Measurements from ENCODE around the gene RBM24.
A peak's percentile ranks its signal among the peaks of the same experiment; 100 is the strongest.

RBM24 gene

GRCh38 chr6:17269840-17270239, 11.3 kb upstream of the RBM24 start:
- Histone ChIP-seq H3K36me3 (ENCODE audit: control insufficient read depth in 1 of 2, insufficient read depth in 2 of 2, low read depth in 1 of 2, low read length in 2 of 2) (no peaks in the 10 kb centered on the region), H4K8ac (ENCODE audit: low read length) (no peak overlapping the region), H2AFZ (ENCODE audit: low read depth, low read length) (no peak overlapping the region), H3K4ac (ENCODE audit: low read depth in 1 of 2, low read length in 2 of 2) (no peak overlapping the region), H2BK15ac (ENCODE audit: low read depth, poor library complexity, severe bottlenecking) (no peak overlapping the region), H3K9ac (ENCODE audit: low read length) (peak overlapping the region; percentile 21), H3K14ac (ENCODE audit: low read length in 2 of 2) (no peak overlapping the region), H3K27ac (ENCODE audit: low read length, poor library complexity, severe bottlenecking) (no peak overlapping the region), H2AK5ac (ENCODE audit: low read length, severe bottlenecking) (no peak overlapping the region), H3K23ac (ENCODE audit: low read length in 2 of 2) (no peak overlapping the region), H3K18ac (ENCODE audit: low read depth in 1 of 2, low read length in 2 of 2) (no peak overlapping the region), H3K4me3 (ENCODE audit: insufficient read depth in 1 of 2, low read depth in 1 of 2, low read length in 2 of 2) (no peak overlapping the region), H2BK120ac (ENCODE audit: low read depth, low read length) (no peak overlapping the region), H2BK5ac (ENCODE audit: low read depth, low read length, poor library complexity, severe bottlenecking) (no peak overlapping the region), H3K27me3 (ENCODE audit: control insufficient read depth in 1 of 2, insufficient read depth in 1 of 2, low read length in 2 of 2) (no peaks in the 10 kb centered on the region), H3K4me1 (ENCODE audit: control insufficient read depth, insufficient read depth, low read depth, low read length) (peaks cover 2% of the 10 kb centered on the region), H2BK12ac (ENCODE audit: low read length in 2 of 2) (no peak overlapping the region), H3K4me2 (ENCODE audit: low read length, poor library complexity, severe bottlenecking) (no peak overlapping the region), H4K91ac (ENCODE audit: low read length) (no peak overlapping the region), H3K9me3 (ENCODE audit: control insufficient read depth, low read length) (no peaks in the 10 kb centered on the region), H3K79me1 (replicated peaks; ENCODE audit: low read length, poor library complexity, severe bottlenecking) (no peaks in the 10 kb centered on the region)
- peak; percentile 19 for DNase-seq
- no CpG with 5 or more reads among the region's 3 CpGs for WGBS

- Histone ChIP-seq H2BK15ac (ENCODE audit: low read depth, poor library complexity, severe bottlenecking) (no peak overlapping the region), H3K18ac (ENCODE audit: low read depth in 1 of 2, low read length in 2 of 2) (no peak overlapping the region), H3K79me1 (replicated peaks; ENCODE audit: low read length, poor library complexity, severe bottlenecking) (no peaks in the 10 kb centered on the region), H3K4ac (ENCODE audit: low read depth in 1 of 2, low read length in 2 of 2) (no peak overlapping the region), H3K27ac (ENCODE audit: low read length, poor library complexity, severe bottlenecking) (no peak overlapping the region), H2AK5ac (ENCODE audit: low read length, severe bottlenecking) (no peak overlapping the region), H2BK12ac (ENCODE audit: low read length in 2 of 2) (no peak overlapping the region), H3K9ac (ENCODE audit: low read length) (no peak overlapping the region), H3K4me2 (ENCODE audit: low read length, poor library complexity, severe bottlenecking) (no peak overlapping the region), H3K4me1 (ENCODE audit: control insufficient read depth, insufficient read depth, low read depth, low read length) (peaks cover 2% of the 10 kb centered on the region), H3K23ac (ENCODE audit: low read length in 2 of 2) (no peak overlapping the region), H3K14ac (ENCODE audit: low read length in 2 of 2) (no peak overlapping the region), H4K91ac (ENCODE audit: low read length) (no peak overlapping the region), H2BK120ac (ENCODE audit: low read depth, low read length) (no peak overlapping the region), H4K8ac (ENCODE audit: low read length) (no peak overlapping the region), H3K36me3 (ENCODE audit: control insufficient read depth in 1 of 2, insufficient read depth in 2 of 2, low read depth in 1 of 2, low read length in 2 of 2) (no peaks in the 10 kb centered on the region), H2BK5ac (ENCODE audit: low read depth, low read length, poor library complexity, severe bottlenecking) (no peak overlapping the region), H3K9me3 (ENCODE audit: control insufficient read depth, low read length) (no peaks in the 10 kb centered on the region), H2AFZ (ENCODE audit: low read depth, low read length) (no peak overlapping the region), H3K4me3 (ENCODE audit: insufficient read depth in 1 of 2, low read depth in 1 of 2, low read length in 2 of 2) (no peak overlapping the region), H3K27me3 (ENCODE audit: control insufficient read depth in 1 of 2, insufficient read depth in 1 of 2, low read length in 2 of 2) (no peaks in the 10 kb centered on the region)
- no peak for DNase-seq
- 93% methylated on average over 2 of the region's 3 CpGs for WGBS
Measured at GRCh38 chr6:17271628-17272027, 9.5 kb upstream of the RBM24 start.

GRCh38 chr6:17276766-17277165, 4.4 kb upstream of the RBM24 start:
- Histone ChIP-seq H3K36me3 (ENCODE audit: control insufficient read depth in 1 of 2, insufficient read depth in 2 of 2, low read depth in 1 of 2, low read length in 2 of 2) (no peaks in the 10 kb centered on the region), H2BK12ac (ENCODE audit: low read length in 2 of 2) (no peak overlapping the region), H3K4me3 (ENCODE audit: insufficient read depth in 1 of 2, low read depth in 1 of 2, low read length in 2 of 2) (no peak overlapping the region), H3K18ac (ENCODE audit: low read depth in 1 of 2, low read length in 2 of 2) (no peak overlapping the region), H3K9me3 (ENCODE audit: control insufficient read depth, low read length) (no peaks in the 10 kb centered on the region), H2AFZ (ENCODE audit: low read depth, low read length) (no peak overlapping the region), H3K27ac (ENCODE audit: low read length, poor library complexity, severe bottlenecking) (no peak overlapping the region), H2AK5ac (ENCODE audit: low read length, severe bottlenecking) (peak overlapping the region; percentile 65), H2BK5ac (ENCODE audit: low read depth, low read length, poor library complexity, severe bottlenecking) (no peak overlapping the region), H2BK15ac (ENCODE audit: low read depth, poor library complexity, severe bottlenecking) (no peak overlapping the region), H3K27me3 (ENCODE audit: control insufficient read depth in 1 of 2, insufficient read depth in 1 of 2, low read length in 2 of 2) (no peaks in the 10 kb centered on the region), H4K8ac (ENCODE audit: low read length) (no peak overlapping the region), H3K14ac (ENCODE audit: low read length in 2 of 2) (no peak overlapping the region), H3K23ac (ENCODE audit: low read length in 2 of 2) (no peak overlapping the region), H4K91ac (ENCODE audit: low read length) (no peak overlapping the region), H3K4ac (ENCODE audit: low read depth in 1 of 2, low read length in 2 of 2) (no peak overlapping the region), H3K4me2 (ENCODE audit: low read length, poor library complexity, severe bottlenecking) (no peak overlapping the region), H3K4me1 (ENCODE audit: control insufficient read depth, insufficient read depth, low read depth, low read length) (peaks cover 8% of the 10 kb centered on the region), H2BK120ac (ENCODE audit: low read depth, low read length) (no peak overlapping the region), H3K9ac (ENCODE audit: low read length) (peak overlapping the region; percentile 27), H3K79me1 (replicated peaks; ENCODE audit: low read length, poor library complexity, severe bottlenecking) (peaks cover 4% of the 10 kb centered on the region)
- 79% methylated on average over 3 of the region's 3 CpGs for WGBS
- peak; percentile 38 for DNase-seq

- Histone ChIP-seq H3K27me3 (ENCODE audit: control insufficient read depth in 1 of 2, insufficient read depth in 1 of 2, low read length in 2 of 2) (no peaks in the 10 kb centered on the region), H2BK120ac (ENCODE audit: low read depth, low read length) (no peak overlapping the region), H3K18ac (ENCODE audit: low read depth in 1 of 2, low read length in 2 of 2) (no peak overlapping the region), H3K79me1 (replicated peaks; ENCODE audit: low read length, poor library complexity, severe bottlenecking) (peaks cover 8% of the 10 kb centered on the region), H3K36me3 (ENCODE audit: control insufficient read depth in 1 of 2, insufficient read depth in 2 of 2, low read depth in 1 of 2, low read length in 2 of 2) (no peaks in the 10 kb centered on the region), H3K4me1 (ENCODE audit: control insufficient read depth, insufficient read depth, low read depth, low read length) (peaks cover 8% of the 10 kb centered on the region), H3K23ac (ENCODE audit: low read length in 2 of 2) (no peak overlapping the region), H3K27ac (ENCODE audit: low read length, poor library complexity, severe bottlenecking) (no peak overlapping the region), H4K8ac (ENCODE audit: low read length) (no peak overlapping the region), H2AFZ (ENCODE audit: low read depth, low read length) (no peak overlapping the region), H3K4me2 (ENCODE audit: low read length, poor library complexity, severe bottlenecking) (no peak overlapping the region), H2AK5ac (ENCODE audit: low read length, severe bottlenecking) (no peak overlapping the region), H4K91ac (ENCODE audit: low read length) (no peak overlapping the region), H3K14ac (ENCODE audit: low read length in 2 of 2) (no peak overlapping the region), H3K9me3 (ENCODE audit: control insufficient read depth, low read length) (no peaks in the 10 kb centered on the region), H2BK15ac (ENCODE audit: low read depth, poor library complexity, severe bottlenecking) (no peak overlapping the region), H3K4me3 (ENCODE audit: insufficient read depth in 1 of 2, low read depth in 1 of 2, low read length in 2 of 2) (no peak overlapping the region), H2BK5ac (ENCODE audit: low read depth, low read length, poor library complexity, severe bottlenecking) (no peak overlapping the region), H3K4ac (ENCODE audit: low read depth in 1 of 2, low read length in 2 of 2) (no peak overlapping the region), H2BK12ac (ENCODE audit: low read length in 2 of 2) (no peak overlapping the region), H3K9ac (ENCODE audit: low read length) (peak overlapping the region; percentile 27)
- DNase-seq = no peak
- WGBS = 90% methylated on average over 1 of the region's 2 CpGs
Measured at GRCh38 chr6:17277256-17277655, 3.9 kb upstream of the RBM24 start.

All from mesenchymal stem cell (in vitro differentiated cells and primary cell).